Pancreas (tissue), 10 donors: Measurements from ENCODE around the gene RAB3IL1. TPM values are rescaled to one million over a fixed set of nuclear protein-coding genes. Genes with fewer than 3 reads are reported as not detected.
"Not testable (repeated sequence)": the region's sequence is repeated elsewhere in the genome, so short reads cannot be mapped to it uniquely, and the experiment has no call there.

Experiments
- ATAC-seq, 4 donors: fragments of 200-7000 bp; cut with Tn5 transposase; one replicate each; pipeline versions ENCODE4 v1.8.0 to v1.9.1; 2020; ENCODE audit warnings: mild to moderate bottlenecking in 4 of 4, moderate library complexity in 4 of 4
- DNase-seq, 6 donors: peaks; one replicate each; pipeline ENCODE4 v3.0.0-alpha.2; 2020
- FAIRE-seq: peaks from 2 replicates; lab custom pipeline; 2012; peaks lifted over from hg19 to GRCh38; lab: Jason Lieb, UNC
- H3K27ac ChIP-seq, 4 donors: fragments of 200-600 bp; sonication (generic); 1 replicate in 3 of 4; 2 replicates in 1 of 4; pipeline versions ENCODE4 v1.5.0 to v1.8.0; 2020
- H3K27me3 ChIP-seq, 4 donors: fragments of 200-600 bp; one replicate each; pipeline ENCODE4 v1.8.0; 2021
- H3K36me3 ChIP-seq, 3 donors: fragments of 200-600 bp; sonication (generic) in 1 of 3; one replicate each; pipeline versions ENCODE4 v1.5.0 to v1.8.0; 2020 to 2021
- H3K4me1 ChIP-seq, 3 donors: fragments of 200-600 bp; one replicate each; pipeline ENCODE4 v1.8.0; 2021
- H3K4me3 ChIP-seq, 4 donors: fragments of 200-600 bp; sonication (generic) in 2 of 4; one replicate each; pipeline versions ENCODE4 v1.5.0 to v1.8.0; 2020 to 2021
- H3K9me3 ChIP-seq, 4 donors: fragments of 200-600 bp; one replicate each; pipeline ENCODE4 v1.8.0; 2021
- WGBS, 2 donors: extraction: QIAGEN DNeasy Blood & Tissue Kit; methylation state at CpG; one replicate each; pipeline ENCODE4 v1.1.7; 2013; 5-methylcytosine and 5-hydroxymethylcytosine counted together
- intact Hi-C, 3 donors: fragments of 100-400 bp; cut with DNase I; formaldehyde crosslinking; loops; one replicate each; pipeline versions ENCODE4 v1.11.1 to v1.14.2; 2022
- polyA plus RNA-seq, 2 donors: library from polyadenylated mRNA; stranded (reverse); fragments of 200-250 nt; gene quantifications; one replicate each; pipeline ENCODE4 v1.2.3, GENCODE V29; 2013
- total RNA-seq, 6 donors: library from RNA; stranded (reverse); fragmentation: NEBNext Ultra II Directional in 4 of 6; extraction: Animal tissue kit (Norgen Biotek cat#: 25700) in 4 of 6; gene quantifications; one replicate each; pipeline versions ENCODE4 v1.2.1 to v1.2.4, GENCODE V29; 2021 to 2023
- TF ChIP-seq, protein P1 (sequence below), 4 donors: fragments of 200-600 bp; sonication (generic) in 3 of 4; IDR thresholded peaks; one replicate each; pipeline versions ENCODE4 v1.5.0 to v1.8.0; 2021; ENCODE audit warnings: antibody characterized with exemption in 4 of 4
- donor health status: healthy with polysubstance abuse.
- donor health status: DM: no; HTN: no; CAD: no; lungs with moderate emphysema.
- donor health status: DM: no; HTN: no; CAD: no.
- donor health status: control.
- donor health status: control.
- donor health status: Bipolar disorder and iron deficiency.
- donor health status: DM: yes; HTN: yes; CAD: no.
- donor health status: DM: no; HTN: no; CAD: no.
- donor health status: DM: no; HTN: no; CAD: no.
- donor health status: DM: yes; HTN: yes; CAD: no.

RAB3IL1 gene
- total and polyA plus RNA-seq, 8 donors, result 1.9 to 5.6 (median 3.2) TPM

DNA sequence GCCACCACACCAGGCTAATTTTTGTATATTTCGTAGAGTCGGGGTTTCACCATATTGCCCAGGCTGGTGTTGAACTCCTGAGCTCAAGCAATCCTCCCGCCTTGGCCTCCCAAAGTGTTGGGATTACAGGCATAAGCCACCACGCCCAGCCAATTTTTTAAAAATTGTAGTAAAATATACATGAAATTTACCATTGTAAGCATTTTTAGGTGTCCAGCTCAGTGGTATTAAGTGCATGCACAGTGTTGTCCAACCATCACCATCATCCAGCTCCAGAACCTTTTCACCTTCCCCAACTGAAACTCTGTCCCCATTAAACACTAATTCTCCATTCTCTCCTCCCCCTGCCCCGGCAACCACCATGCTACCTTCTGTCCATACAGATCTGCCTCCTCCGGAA, 34.5 kb downstream of the RAB3IL1 start:
- Histone ChIP-seq H3K36me3 (no peaks in the 10 kb centered on the region), H3K4me3 (no peak overlapping the region), H3K27me3 (no peaks in the 10 kb centered on the region), H3K27ac (no peak overlapping the region), H3K9me3 (no peaks in the 10 kb centered on the region), H3K4me1 (no peaks in the 10 kb centered on the region)
- no peak for ATAC-seq
- FAIRE-seq, result no peak
- TF ChIP-seq, protein P1, sequence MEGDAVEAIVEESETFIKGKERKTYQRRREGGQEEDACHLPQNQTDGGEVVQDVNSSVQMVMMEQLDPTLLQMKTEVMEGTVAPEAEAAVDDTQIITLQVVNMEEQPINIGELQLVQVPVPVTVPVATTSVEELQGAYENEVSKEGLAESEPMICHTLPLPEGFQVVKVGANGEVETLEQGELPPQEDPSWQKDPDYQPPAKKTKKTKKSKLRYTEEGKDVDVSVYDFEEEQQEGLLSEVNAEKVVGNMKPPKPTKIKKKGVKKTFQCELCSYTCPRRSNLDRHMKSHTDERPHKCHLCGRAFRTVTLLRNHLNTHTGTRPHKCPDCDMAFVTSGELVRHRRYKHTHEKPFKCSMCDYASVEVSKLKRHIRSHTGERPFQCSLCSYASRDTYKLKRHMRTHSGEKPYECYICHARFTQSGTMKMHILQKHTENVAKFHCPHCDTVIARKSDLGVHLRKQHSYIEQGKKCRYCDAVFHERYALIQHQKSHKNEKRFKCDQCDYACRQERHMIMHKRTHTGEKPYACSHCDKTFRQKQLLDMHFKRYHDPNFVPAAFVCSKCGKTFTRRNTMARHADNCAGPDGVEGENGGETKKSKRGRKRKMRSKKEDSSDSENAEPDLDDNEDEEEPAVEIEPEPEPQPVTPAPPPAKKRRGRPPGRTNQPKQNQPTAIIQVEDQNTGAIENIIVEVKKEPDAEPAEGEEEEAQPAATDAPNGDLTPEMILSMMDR (IDR thresholded peaks at IDR 0.05), result no peak
- intact Hi-C loops, result no loop called here
- WGBS, 2 donors, result 73 to 91% methylated on average over 6 of the region's 6 CpGs
- no peak for DNase-seq

GRCh38 chr11:61882267-61882666, 35.1 kb downstream of the RAB3IL1 start:
- ATAC-seq, result not testable (repeated sequence)
- WGBS, 2 donors, result 85 to 95% methylated on average over 3 of the region's 3 CpGs

GRCh38 chr11:61881397-61881796, 36.0 kb downstream of the RAB3IL1 start:
- H3K9me3 ChIP-seq, result no peaks in the 10 kb centered on the region
- no peak overlapping the region for H3K4me3 ChIP-seq
- H3K4me1 ChIP-seq, result no peaks in the 10 kb centered on the region
- intact Hi-C loops, result no loop called here
- DNase-seq (no peak), FAIRE-seq (no peak), ATAC-seq (no peak)
- 84 to 85% methylated on average over 3 of the region's 3 CpGs for WGBS, 2 donors
- TF ChIP-seq, protein P1 (IDR thresholded peaks at IDR 0.05), result no peak
- H3K36me3 ChIP-seq, result no peaks in the 10 kb centered on the region
- H3K27me3 ChIP-seq, result no peaks in the 10 kb centered on the region
- no peak overlapping the region for H3K27ac ChIP-seq

More at GRCh38 chr11:61882267-61882666, 35.1 kb downstream of the RAB3IL1 start:
- H3K4me1 ChIP-seq, intact Hi-C loops, H3K27me3 ChIP-seq, H3K36me3 ChIP-seq, DNase-seq, H3K27ac ChIP-seq, FAIRE-seq, H3K4me3 ChIP-seq, H3K9me3 ChIP-seq: not testable (repeated sequence)

DNA sequence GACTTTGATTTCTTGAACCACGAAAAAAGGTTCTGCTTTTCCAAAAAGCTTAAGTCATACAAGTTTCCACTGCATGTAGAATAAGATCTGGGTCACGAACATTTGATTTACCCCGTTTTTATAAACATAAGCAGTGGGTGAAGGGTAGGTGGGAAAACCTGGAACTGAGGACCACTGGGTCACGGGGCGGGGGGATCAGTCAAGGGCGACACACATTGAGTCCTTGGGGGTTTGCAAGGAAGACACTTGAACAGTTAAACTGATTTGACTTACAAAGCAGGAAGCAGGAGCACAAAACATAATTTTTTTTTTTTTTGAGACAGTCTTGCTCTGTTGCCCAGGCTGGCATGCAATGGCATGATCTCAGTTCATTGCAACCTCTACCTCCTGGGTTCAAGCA, 36.9 kb downstream of the RAB3IL1 start:
- Histone ChIP-seq H3K4me1 (no peaks in the 10 kb centered on the region), H3K4me3 (no peak overlapping the region), H3K36me3 (no peaks in the 10 kb centered on the region), H3K9me3 (no peaks in the 10 kb centered on the region), H3K27ac (no peak overlapping the region), H3K27me3 (no peaks in the 10 kb centered on the region)
- intact Hi-C loops, result no loop called here
- ATAC-seq (no peak), DNase-seq (no peak), FAIRE-seq (no peak)
- WGBS, 2 donors, result 79 to 84% methylated on average over 6 of the region's 6 CpGs
- TF ChIP-seq, protein P1 (IDR thresholded peaks at IDR 0.05), result no peak

GRCh38 chr11:61880031-61880430, 37.3 kb downstream of the RAB3IL1 start:
- no peak for DNase-seq
- intact Hi-C loops, result no loop called here

More at GRCh38 chr11:61880031-61880430, 37.3 kb downstream of the RAB3IL1 start:
- no peaks in the 10 kb centered on the region for H3K27me3 ChIP-seq
- no peak overlapping the region for H3K4me3 ChIP-seq
- no peaks in the 10 kb centered on the region for H3K9me3 ChIP-seq
- no peak for FAIRE-seq
- ATAC-seq, result no peak
- no peak overlapping the region for H3K27ac ChIP-seq
- TF ChIP-seq, protein P1 (IDR thresholded peaks at IDR 0.05), result no peak
- no peaks in the 10 kb centered on the region for H3K4me1 ChIP-seq
- WGBS, 2 donors, result 91 to 93% methylated on average over 11 of the region's 11 CpGs
- H3K36me3 ChIP-seq, result no peaks in the 10 kb centered on the region
